Fibroblast of lung (primary cell): ENCODE results near the gene TGFBR3. TPM values are rescaled to one million over a fixed set of nuclear protein-coding genes. Genes with fewer than 3 reads are reported as not detected.

Source experiments
- DNase-seq, 2 donors: peaks; one replicate each; pipeline versions ENCODE4 v3.0.0 to v3.0.0-alpha.2; 2010; ENCODE audit warnings: low read depth in 2 of 2
- H2AFZ ChIP-seq: 2 replicates; pipeline ENCODE4 v1.5.1; 2012; ENCODE audit warnings: low read length, control low read depth, inconsistent platforms
- H3K27ac ChIP-seq: 2 replicates; pipeline ENCODE4 v1.5.1; 2011; ENCODE audit warnings: low read length, control low read depth; ENCODE audit not compliant: insufficient read depth
- H3K27me3 ChIP-seq: 2 replicates; pipeline ENCODE4 v1.5.1; 2011; ENCODE audit warnings: mild to moderate bottlenecking, low read length; ENCODE audit not compliant: control insufficient read depth, insufficient read depth
- H3K36me3 ChIP-seq: 2 replicates; pipeline ENCODE4 v1.5.1; 2011; ENCODE audit warnings: low read length; ENCODE audit not compliant: control insufficient read depth, insufficient read depth
- H3K4me1 ChIP-seq: 2 replicates; pipeline ENCODE4 v1.5.1; 2011; ENCODE audit warnings: low read length; ENCODE audit not compliant: control insufficient read depth, insufficient read depth; ENCODE audit errors: extremely low read depth
- H3K4me2 ChIP-seq: 2 replicates; pipeline ENCODE4 v1.5.1; 2011; ENCODE audit warnings: low read length, control low read depth; ENCODE audit not compliant: insufficient read depth; ENCODE audit errors: extremely low read depth
- H3K4me3 ChIP-seq, 4 experiments: fragments of 200-600 bp in 1 of 4; sonication (generic) in 1 of 4; replicated peaks in 1 of 4; 2 replicates each; pipeline ENCODE4 v1.5.1; 2011 to 2016; ENCODE audit warnings: low read length in 4 of 4, low read depth in 3 of 4, mild to moderate bottlenecking in 3 of 4, control low read depth in 2 of 4, inconsistent platforms in 1 of 4, mixed read lengths in 1 of 4; ENCODE audit not compliant: insufficient read depth in 1 of 4; ENCODE audit errors: control extremely low read depth in 1 of 4
- H3K79me2 ChIP-seq: 2 replicates; pipeline ENCODE4 v1.5.1; 2012; ENCODE audit warnings: mild to moderate bottlenecking, low read length, inconsistent platforms; ENCODE audit not compliant: control insufficient read depth, insufficient read depth
- H3K9ac ChIP-seq: 2 replicates; pipeline ENCODE4 v1.5.1; 2011; ENCODE audit warnings: mild to moderate bottlenecking, low read length, control low read depth; ENCODE audit not compliant: insufficient read depth
- H3K9me3 ChIP-seq: 2 replicates; pipeline ENCODE4 v1.5.1; 2012; ENCODE audit warnings: low read depth, low read length; ENCODE audit not compliant: control insufficient read depth, insufficient read depth
- H4K20me1 ChIP-seq: 2 replicates; pipeline ENCODE4 v1.5.1; 2011; ENCODE audit warnings: low read length; ENCODE audit not compliant: control insufficient read depth, insufficient read depth; ENCODE audit errors: extremely low read depth
- EZH2 ChIP-seq: IDR thresholded peaks from 2 replicates; pipeline ENCODE4 v1.5.1; 2012; ENCODE audit warnings: low read length, control low read depth, mild to moderate bottlenecking; ENCODE audit errors: missing control alignments
- polyA plus RNA-seq, 2 donors: library from polyadenylated mRNA; depleted of rRNA in 1 of 2; stranded (reverse) in 1 of 2; unstranded in 1 of 2; fragments of >200 nt; gene quantifications; 2 replicates each; pipeline ENCODE4 v1.2.1, GENCODE V29; 2011 to 2012; ENCODE audit warnings: missing spikeins in 1 of 2
- total RNA-seq: library from RNA; depleted of rRNA; stranded (reverse); fragments of >200 nt; gene quantifications from 2 replicates; pipeline ENCODE4 v1.2.1, GENCODE V29; 2014
- TF ChIP-seq, protein P1 (sequence below), 2 donors: IDR thresholded peaks in 1 of 2; conservative IDR thresholded peaks in 1 of 2; 1 replicate in 1 of 2; 2 replicates in 1 of 2; pipeline ENCODE4 v1.5.1; 2011 to 2012; ENCODE audit warnings: low read length in 2 of 2, control low read depth in 1 of 2, inconsistent platforms in 1 of 2, low read depth in 1 of 2, mild to moderate bottlenecking in 1 of 2

The TGFBR3 gene
- total and polyA plus RNA-seq, 2 donors (not counting 1 experiment from before 2014, with no cell fraction given), result 68.3 to 98.1 TPM

DNA sequence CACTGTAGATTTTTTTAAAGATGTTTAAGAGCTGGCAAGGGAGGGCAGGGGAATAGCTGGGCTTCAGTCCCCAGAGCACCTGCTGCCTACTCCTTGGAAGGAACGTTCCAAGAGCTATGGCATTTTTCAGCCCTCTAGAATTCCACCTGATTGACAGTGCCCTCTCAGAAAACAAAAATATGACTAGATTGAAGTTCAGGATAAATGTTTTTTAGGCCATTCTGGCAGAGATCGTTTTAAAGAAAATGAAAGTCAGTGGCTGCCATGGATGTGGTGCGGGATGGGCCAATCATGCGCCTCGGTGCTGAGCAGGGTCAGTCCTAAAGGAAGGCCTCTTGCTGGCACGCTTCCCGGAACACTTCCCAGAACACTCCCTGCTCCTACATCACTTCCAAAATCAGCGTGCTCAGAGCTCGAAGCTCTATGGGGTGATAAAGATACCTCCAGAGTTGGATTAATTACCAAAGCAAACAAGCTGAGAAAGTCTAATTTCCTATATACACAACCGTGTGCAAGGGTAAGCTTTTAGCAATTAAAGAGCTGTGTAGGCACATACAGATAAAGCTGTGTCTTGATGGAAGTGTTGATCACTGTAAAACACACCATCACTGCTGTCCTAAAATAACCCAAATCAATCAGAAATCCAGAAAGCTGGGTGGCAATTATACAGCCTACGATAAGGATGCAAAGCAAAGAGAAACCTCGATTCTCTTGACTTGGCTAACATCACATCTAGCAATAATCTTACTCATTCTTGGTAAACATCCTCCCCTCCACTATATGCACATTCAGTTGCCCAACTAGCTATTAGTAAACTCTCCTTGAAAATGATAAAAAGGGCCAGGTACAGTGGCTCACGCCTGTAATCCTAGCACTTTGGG, 34.6 kb downstream of the TGFBR3 start:
- TF ChIP-seq, protein P1, sequence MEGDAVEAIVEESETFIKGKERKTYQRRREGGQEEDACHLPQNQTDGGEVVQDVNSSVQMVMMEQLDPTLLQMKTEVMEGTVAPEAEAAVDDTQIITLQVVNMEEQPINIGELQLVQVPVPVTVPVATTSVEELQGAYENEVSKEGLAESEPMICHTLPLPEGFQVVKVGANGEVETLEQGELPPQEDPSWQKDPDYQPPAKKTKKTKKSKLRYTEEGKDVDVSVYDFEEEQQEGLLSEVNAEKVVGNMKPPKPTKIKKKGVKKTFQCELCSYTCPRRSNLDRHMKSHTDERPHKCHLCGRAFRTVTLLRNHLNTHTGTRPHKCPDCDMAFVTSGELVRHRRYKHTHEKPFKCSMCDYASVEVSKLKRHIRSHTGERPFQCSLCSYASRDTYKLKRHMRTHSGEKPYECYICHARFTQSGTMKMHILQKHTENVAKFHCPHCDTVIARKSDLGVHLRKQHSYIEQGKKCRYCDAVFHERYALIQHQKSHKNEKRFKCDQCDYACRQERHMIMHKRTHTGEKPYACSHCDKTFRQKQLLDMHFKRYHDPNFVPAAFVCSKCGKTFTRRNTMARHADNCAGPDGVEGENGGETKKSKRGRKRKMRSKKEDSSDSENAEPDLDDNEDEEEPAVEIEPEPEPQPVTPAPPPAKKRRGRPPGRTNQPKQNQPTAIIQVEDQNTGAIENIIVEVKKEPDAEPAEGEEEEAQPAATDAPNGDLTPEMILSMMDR (conservative IDR thresholded peaks at IDR 0.05 in 1 of 2, IDR thresholded peaks at IDR 0.05 in 1 of 2; ENCODE audit: low read depth in 1 of 2, low read length in 2 of 2), result no peak
- no peak for TF ChIP-seq EZH2
- Histone ChIP-seq H3K4me3 (peak overlapping the region; percentile 31 to 48 (median 42)), H3K4me1 (peaks cover 14% of the 10 kb centered on the region), H3K9ac (peak overlapping the region; percentile 49), H3K36me3 (no peaks in the 10 kb centered on the region), H4K20me1 (no peaks in the 10 kb centered on the region), H3K27me3 (no peaks in the 10 kb centered on the region), H2AFZ (peak overlapping the region; percentile 44), H3K9me3 (no peaks in the 10 kb centered on the region), H3K79me2 (peaks cover 31% of the 10 kb centered on the region), H3K27ac (peak overlapping the region; percentile 75), H3K4me2 (peak overlapping the region; percentile 84)
- peak; percentile 74 to 96 for DNase-seq

DNA sequence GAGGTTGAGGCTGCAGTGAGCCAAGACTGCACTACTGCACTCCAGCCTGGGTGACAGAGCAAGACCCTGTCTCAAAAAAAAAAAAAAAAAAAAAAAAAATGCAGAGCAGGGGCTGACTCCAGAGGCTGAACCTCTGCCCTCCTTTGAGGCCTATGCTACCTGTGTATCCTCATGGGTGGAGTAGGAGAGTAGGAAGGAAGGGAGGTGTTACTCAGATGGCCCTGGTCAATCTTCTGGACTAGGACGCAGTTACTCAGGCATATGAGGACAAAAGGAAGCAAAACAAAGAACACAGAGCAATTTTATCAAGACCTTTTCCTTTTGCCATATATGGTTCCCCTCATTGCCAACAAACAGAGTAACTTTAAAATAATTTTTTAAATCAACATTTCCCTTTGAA, 35.2 kb downstream of the TGFBR3 start:
- Histone ChIP-seq H3K4me3 (peak overlapping the region; percentile 31 to 48 (median 42)), H3K27me3 (no peaks in the 10 kb centered on the region), H2AFZ (no peak overlapping the region), H3K9me3 (no peaks in the 10 kb centered on the region), H3K27ac (peak overlapping the region; percentile 75), H4K20me1 (no peaks in the 10 kb centered on the region), H3K4me1 (peaks cover 20% of the 10 kb centered on the region), H3K9ac (peak overlapping the region; percentile 49), H3K4me2 (peak overlapping the region; percentile 84), H3K36me3 (no peaks in the 10 kb centered on the region), H3K79me2 (peaks cover 34% of the 10 kb centered on the region)
- no peak for DNase-seq
- TF ChIP-seq, protein P1 (conservative IDR thresholded peaks at IDR 0.05 in 1 of 2, IDR thresholded peaks at IDR 0.05 in 1 of 2; ENCODE audit: low read depth in 1 of 2, low read length in 2 of 2), result no peak
- no peak for TF ChIP-seq EZH2

DNA sequence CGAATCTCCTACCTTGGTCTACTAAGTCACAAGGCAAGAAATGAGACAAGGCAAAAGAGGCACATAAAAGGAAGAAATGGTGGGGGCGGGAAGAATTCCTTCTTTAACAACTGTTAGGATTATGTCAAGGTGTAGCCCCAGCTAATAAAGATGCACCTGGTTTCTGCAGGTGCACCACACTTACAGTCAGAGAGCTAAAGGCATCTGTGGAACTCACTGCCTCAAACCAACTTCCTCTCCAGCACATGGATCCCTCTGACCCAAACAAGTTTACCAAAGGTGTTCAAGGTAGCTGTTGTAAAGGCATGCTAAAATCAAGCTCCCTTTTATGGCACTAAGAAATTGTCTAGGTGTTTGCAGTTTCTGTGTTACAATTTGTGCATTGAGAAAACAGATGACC, 38.1 kb downstream of the TGFBR3 start:
- no peak overlapping the region for H3K4me3 ChIP-seq
- no peak overlapping the region for H3K27ac ChIP-seq
- peaks cover 24% of the 10 kb centered on the region for H3K4me1 ChIP-seq
- no peaks in the 10 kb centered on the region for H3K27me3 ChIP-seq
- no peak overlapping the region for H3K9ac ChIP-seq
- TF ChIP-seq EZH2, result no peak
- TF ChIP-seq, protein P1 (conservative IDR thresholded peaks at IDR 0.05 in 1 of 2, IDR thresholded peaks at IDR 0.05 in 1 of 2; ENCODE audit: low read depth in 1 of 2, low read length in 2 of 2), result no peak
- H2AFZ ChIP-seq, result no peak overlapping the region
- no peaks in the 10 kb centered on the region for H3K9me3 ChIP-seq
- no peaks in the 10 kb centered on the region for H4K20me1 ChIP-seq
- H3K4me2 ChIP-seq, result no peak overlapping the region
- no peak for DNase-seq
- H3K79me2 ChIP-seq, result peaks cover 39% of the 10 kb centered on the region
- no peaks in the 10 kb centered on the region for H3K36me3 ChIP-seq
